Mucosa of descending colon (tissue), 3 donors: ENCODE measurements around the gene LINC01488. TPM values are rescaled to one million over a fixed set of nuclear protein-coding genes. Genes with fewer than 3 reads are reported as not detected.

ENCODE experiments used
- ATAC-seq: fragments of 200-7000 bp; cut with Tn5 transposase; one replicate; pipeline ENCODE4 v1.9.1; 2020; ENCODE audit warnings: mild to moderate bottlenecking, moderate library complexity
- DNase-seq, 3 donors: peaks; one replicate each; pipeline ENCODE4 v3.0.0-alpha.2; 2020
- H3K36me3 ChIP-seq: fragments of 200-600 bp; one replicate; pipeline ENCODE4 v1.8.0; 2021; ENCODE audit warnings: low read depth, mild to moderate bottlenecking
- H3K4me1 ChIP-seq: fragments of 200-600 bp; one replicate; pipeline ENCODE4 v1.8.0; 2021; ENCODE audit warnings: low read depth, mild to moderate bottlenecking
- H3K4me3 ChIP-seq: fragments of 200-600 bp; one replicate; pipeline ENCODE4 v1.8.0; 2021; ENCODE audit warnings: mild to moderate bottlenecking
- H3K9me3 ChIP-seq: fragments of 200-600 bp; one replicate; pipeline ENCODE4 v1.8.0; 2021; ENCODE audit warnings: mild to moderate bottlenecking
- CTCF ChIP-seq: fragments of 200-600 bp; IDR thresholded peaks from one replicate; pipeline ENCODE4 v1.8.0; 2022; ENCODE audit warnings: antibody characterized with exemption, mild to moderate bottlenecking
- intact Hi-C, 2 donors: fragments of 100-400 bp; cut with DNase I in 1 of 2; cut with micrococcal nuclease in 1 of 2; formaldehyde crosslinking; loops; one replicate each; pipeline versions ENCODE4 v1.11.0 to v1.11.1; 2022; cut with DNase I, micrococcal nuclease
- total RNA-seq, 3 donors: library from RNA; stranded (reverse); fragmentation: NEBNext Ultra II Directional in 2 of 3; extraction: Animal tissue kit (Norgen Biotek cat#: 25700) in 2 of 3; gene quantifications; one replicate each; pipeline versions ENCODE4 v1.2.1 to v1.2.4, GENCODE V29; 2021 to 2023
- donor health status: DM: no; HTN: no; CAD: no; lungs with moderate emphysema.
- donor health status: DM: no; HTN: no; CAD: no.
- donor health status: DM: no; HTN: yes; CAD: no.

The LINC01488 gene
- total RNA-seq, 3 donors from 2014 or later, result not detected

DNA sequence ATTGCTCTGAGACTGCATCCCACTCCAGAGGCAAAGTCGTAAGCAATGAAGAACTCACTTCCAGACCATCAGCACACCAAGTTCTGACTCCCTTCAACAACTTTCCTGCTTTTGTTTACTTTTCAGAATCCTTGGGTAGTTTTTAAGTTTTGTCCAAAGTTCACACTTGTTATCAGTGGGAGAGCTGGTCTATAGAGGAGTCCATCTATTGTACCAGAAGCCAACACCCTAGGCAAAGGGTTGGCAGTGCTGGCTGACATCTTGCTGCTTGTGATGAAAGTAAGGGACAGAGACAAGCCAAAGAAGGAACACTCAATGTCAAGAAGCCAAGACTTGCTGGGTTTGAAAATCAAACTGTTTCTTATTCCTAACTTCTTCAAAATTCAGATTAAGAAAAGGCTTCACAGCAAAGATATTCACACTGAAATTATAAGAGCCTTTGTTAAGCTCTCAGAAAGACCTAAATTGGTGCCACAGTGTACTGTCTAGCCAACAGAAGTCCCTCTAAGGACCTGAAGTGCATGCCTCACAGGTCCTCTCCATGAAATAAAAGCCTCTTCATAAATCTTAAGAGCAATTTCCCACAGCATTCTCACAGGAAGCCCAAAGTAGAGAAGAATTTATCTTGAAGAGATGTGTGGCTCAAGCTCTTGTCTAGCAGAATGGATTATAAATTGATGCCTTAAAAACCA, 21.5 kb upstream of the LINC01488 start:
- Histone ChIP-seq H3K4me1 (peaks cover 30% of the 10 kb centered on the region), H3K36me3 (no peaks in the 10 kb centered on the region), H3K9me3 (peaks cover 3% of the 10 kb centered on the region), H3K4me3 (no peak overlapping the region)
- ATAC-seq (peak; percentile 45), DNase-seq (peak in 1 of 3 donors; percentile 37)
- intact Hi-C loops, result no loop called here
- no peak for TF ChIP-seq CTCF

DNA sequence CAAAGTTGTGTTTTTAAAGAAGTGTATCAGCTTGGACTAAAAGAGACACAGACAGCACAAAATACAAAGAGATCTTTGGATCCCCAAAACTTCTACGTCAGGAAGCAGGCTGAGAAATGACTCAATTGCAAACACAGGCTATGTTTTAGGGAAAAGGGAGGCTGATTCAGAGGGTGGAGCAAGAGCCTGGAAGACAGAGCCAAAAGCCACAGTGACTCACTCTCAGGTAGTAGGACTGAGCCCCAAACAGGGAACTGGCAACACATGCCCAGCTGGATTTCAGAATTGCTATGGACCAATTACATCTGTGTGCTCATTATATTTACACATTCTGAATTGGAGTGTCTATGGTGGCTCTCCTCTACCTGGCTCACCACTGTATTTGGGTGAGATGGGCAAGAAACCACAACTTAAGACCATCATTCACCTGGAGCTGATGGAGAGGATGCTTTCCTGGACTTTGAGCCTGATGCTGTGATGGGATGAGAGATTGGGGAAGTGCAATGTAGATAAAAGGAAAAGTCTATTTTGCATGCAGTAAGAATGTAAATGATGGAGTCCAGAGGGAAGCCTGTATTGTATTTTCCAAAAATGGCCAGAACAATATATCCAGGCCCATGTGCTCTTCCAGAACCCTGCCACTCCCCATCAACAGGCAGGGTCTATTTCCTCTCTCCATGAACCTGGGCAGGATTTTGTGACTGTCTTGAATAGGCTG, 20.8 kb upstream of the LINC01488 start:
- no peak for ATAC-seq
- DNase-seq, result no peak
- Histone ChIP-seq H3K9me3 (peaks cover 3% of the 10 kb centered on the region), H3K4me3 (no peak overlapping the region), H3K4me1 (peaks cover 37% of the 10 kb centered on the region), H3K36me3 (no peaks in the 10 kb centered on the region)
- TF ChIP-seq CTCF, result no peak
- intact Hi-C loops, result no loop called here

DNA sequence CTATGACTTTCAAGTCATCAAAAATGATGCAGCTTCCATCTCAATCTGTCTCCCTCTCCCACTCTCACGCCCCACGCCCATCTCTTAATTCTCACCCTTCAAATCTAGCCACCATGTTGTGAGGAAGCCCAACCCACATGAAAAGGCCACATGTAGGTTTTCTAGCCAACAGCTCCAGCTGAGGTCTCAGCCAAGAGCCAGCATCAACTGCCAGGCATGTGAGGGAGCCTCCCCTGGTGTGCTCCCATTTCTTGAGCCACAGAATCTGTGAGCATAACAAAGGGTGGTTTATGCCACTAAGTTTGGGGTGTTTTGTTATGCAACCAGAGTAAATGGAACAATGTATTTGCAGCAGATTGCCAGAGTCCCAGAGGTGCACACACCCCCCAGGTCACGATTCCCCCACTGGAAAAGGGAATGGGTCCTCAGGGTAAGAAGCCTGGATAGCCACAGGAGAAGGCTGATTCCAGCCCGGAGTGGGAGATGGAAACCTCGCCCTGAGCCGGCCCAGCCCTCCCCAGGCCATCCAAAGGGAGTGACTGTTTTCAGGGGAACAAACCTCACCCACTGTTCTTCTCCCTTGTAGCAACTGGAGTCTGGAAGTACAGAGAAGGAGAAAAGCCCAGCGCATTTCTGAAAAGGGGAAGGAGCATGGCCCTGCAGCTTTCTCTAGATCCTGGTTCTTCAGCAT, 20.0 kb upstream of the LINC01488 start:
- Histone ChIP-seq H3K36me3 (no peaks in the 10 kb centered on the region), H3K9me3 (peaks cover 3% of the 10 kb centered on the region), H3K4me1 (peaks cover 37% of the 10 kb centered on the region), H3K4me3 (no peak overlapping the region)
- no peak for TF ChIP-seq CTCF
- intact Hi-C loops, result no loop called here
- ATAC-seq (no peak), DNase-seq (peak in 1 of 3 donors; percentile 22)

DNA sequence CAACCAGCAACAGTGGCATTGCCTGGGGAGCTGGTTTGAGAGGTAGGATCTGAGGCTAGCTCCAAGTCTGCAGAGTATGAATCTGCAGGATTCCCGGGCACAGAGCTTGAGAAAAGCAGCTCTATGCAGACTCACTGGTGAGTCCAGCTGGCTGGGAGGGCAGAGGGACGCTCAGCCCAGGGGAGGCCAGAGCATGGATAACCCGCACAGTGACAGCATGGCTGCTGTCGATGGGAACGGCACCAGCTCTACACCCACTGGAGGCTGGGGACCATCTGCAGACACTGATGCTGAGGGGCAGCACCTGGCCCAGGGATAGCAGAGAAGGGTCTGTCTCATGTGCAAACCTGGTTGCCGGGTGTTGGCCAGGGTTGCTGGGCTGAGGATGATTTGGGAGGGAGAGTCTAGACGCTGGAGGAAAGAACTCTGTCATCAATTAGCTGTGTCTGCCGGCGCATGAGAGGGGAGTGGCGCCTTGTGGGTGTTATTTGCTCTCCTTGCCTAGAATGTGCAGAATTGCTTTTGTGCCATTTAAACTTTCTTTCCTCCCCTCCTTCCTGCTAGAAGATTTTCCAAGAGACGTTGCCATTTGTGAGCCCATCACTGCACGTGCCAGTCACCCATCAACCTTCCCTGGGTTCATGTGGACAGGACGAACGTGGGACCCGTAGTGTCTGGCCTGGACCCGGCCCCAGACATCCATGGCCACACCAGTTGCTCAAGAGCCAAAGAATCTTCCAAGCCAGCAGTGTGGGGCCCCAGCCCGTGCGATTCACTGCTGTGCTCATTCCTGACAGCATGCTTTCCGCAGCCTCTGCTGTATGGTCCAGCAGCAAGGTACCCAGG, 19.1 kb upstream of the LINC01488 start:
- no peak for TF ChIP-seq CTCF

More for the DNA sequence above, 19.1 kb upstream of the LINC01488 start:
- peak; percentile 7 for ATAC-seq
- Histone ChIP-seq H3K9me3 (peaks cover 3% of the 10 kb centered on the region), H3K36me3 (no peaks in the 10 kb centered on the region), H3K4me1 (peaks cover 37% of the 10 kb centered on the region), H3K4me3 (no peak overlapping the region)
- intact Hi-C loops, result no loop called here
- peak in 2 of 3 donors; percentile 58 to 61 for DNase-seq
